Measurements from ENCODE around the gene KRT4. TPM values are rescaled to one million over a fixed set of nuclear protein-coding genes. Genes with fewer than 3 reads are reported as not detected.

KRT4 gene
- polyA plus RNA-seq, 1 donor from 2014 or later, result not detected

- no peak for TF ChIP-seq SMC3 (conservative IDR thresholded peaks at IDR 0.05; ENCODE audit: poor library complexity)
- TF ChIP-seq POLR2AphosphoS5 (IDR thresholded peaks at IDR 0.05), result no peak
- no peak for TF ChIP-seq REST (IDR thresholded peaks at IDR 0.05; ENCODE audit: borderline replicate concordance)
- TF ChIP-seq RAD21 (conservative IDR thresholded peaks at IDR 0.05), result no peak
- TF ChIP-seq MXI1 (conservative IDR thresholded peaks at IDR 0.05; ENCODE audit: poor library complexity, severe bottlenecking), result no peak
- TF ChIP-seq TAF1 (IDR thresholded peaks at IDR 0.05; ENCODE audit: low read depth), result no peak
- TF ChIP-seq EP300 (conservative IDR thresholded peaks at IDR 0.05; ENCODE audit: poor library complexity, severe bottlenecking), result no peak
- TF ChIP-seq CTCF (IDR thresholded peaks at IDR 0.05; ENCODE audit: poor library complexity, severe bottlenecking), result no peak
- no peak overlapping the region for H3K27ac ChIP-seq (ENCODE audit: low read length)
- H3K36me3 ChIP-seq (ENCODE audit: insufficient read depth, low read length), result no peaks in the 10 kb centered on the region
These were observed 1.9 kb downstream of the KRT4 start for GRCh38 chr12:52812073-52812400.

GRCh38 chr12:52811191-52812072 is 2.5 kb downstream of the KRT4 start:
- TF ChIP-seq EP300 (conservative IDR thresholded peaks at IDR 0.05; ENCODE audit: poor library complexity, severe bottlenecking), result no peak
- TF ChIP-seq SMC3 (conservative IDR thresholded peaks at IDR 0.05; ENCODE audit: poor library complexity), result no peak
- TF ChIP-seq EZH2 (IDR thresholded peaks at IDR 0.05; ENCODE audit: borderline replicate concordance, insufficient read depth, low read length, poor library complexity, severe bottlenecking), result no peak
- no peak for TF ChIP-seq RAD21 (conservative IDR thresholded peaks at IDR 0.05)
- TF ChIP-seq REST (IDR thresholded peaks at IDR 0.05; ENCODE audit: borderline replicate concordance), result no peak
- no peak for TF ChIP-seq POLR2AphosphoS5 (IDR thresholded peaks at IDR 0.05)
- no peak for TF ChIP-seq TAF1 (IDR thresholded peaks at IDR 0.05; ENCODE audit: low read depth)
- no peak for TF ChIP-seq CTCF (IDR thresholded peaks at IDR 0.05; ENCODE audit: poor library complexity, severe bottlenecking)
- TF ChIP-seq MXI1 (conservative IDR thresholded peaks at IDR 0.05; ENCODE audit: poor library complexity, severe bottlenecking), result no peak
- Histone ChIP-seq H3F3A (ENCODE audit: insufficient read depth, low read length, poor library complexity, severe bottlenecking) (no peaks in the 10 kb centered on the region), H3K9me2 (ENCODE audit: insufficient read depth, low read length) (no peaks in the 10 kb centered on the region), H4K20me1 (ENCODE audit: insufficient read depth) (no peaks in the 10 kb centered on the region), H3K27ac (ENCODE audit: low read length) (no peak overlapping the region), H3K36me3 (ENCODE audit: insufficient read depth, low read length) (no peaks in the 10 kb centered on the region), H3K4me3 (ENCODE audit: low read length) (no peak overlapping the region), H2AFZ (ENCODE audit: low read depth, low read length) (no peak overlapping the region), H3K27me3 (ENCODE audit: insufficient read depth, low read depth, low read length) (no peaks in the 10 kb centered on the region), H3K9me3 (ENCODE audit: low read length) (no peaks in the 10 kb centered on the region), H3K79me2 (replicated peaks; ENCODE audit: insufficient read depth, low read length) (no peaks in the 10 kb centered on the region), H3K4me2 (ENCODE audit: low read length) (no peak overlapping the region), H3K9ac (ENCODE audit: low read length) (no peak overlapping the region)

More at GRCh38 chr12:52812073-52812400, 1.9 kb downstream of the KRT4 start:
- H3K9me3 ChIP-seq (ENCODE audit: low read length), result no peaks in the 10 kb centered on the region
- no peak overlapping the region for H3K4me2 ChIP-seq (ENCODE audit: low read length)
- no peaks in the 10 kb centered on the region for H4K20me1 ChIP-seq (ENCODE audit: insufficient read depth)
- no peak overlapping the region for H3K4me3 ChIP-seq (ENCODE audit: low read length)
- H3F3A ChIP-seq (ENCODE audit: insufficient read depth, low read length, poor library complexity, severe bottlenecking), result no peaks in the 10 kb centered on the region
- no peak overlapping the region for H3K9ac ChIP-seq (ENCODE audit: low read length)
- H3K79me2 ChIP-seq (replicated peaks; ENCODE audit: insufficient read depth, low read length), result no peaks in the 10 kb centered on the region
- no peak overlapping the region for H2AFZ ChIP-seq (ENCODE audit: low read depth, low read length)
- no peaks in the 10 kb centered on the region for H3K27me3 ChIP-seq (ENCODE audit: insufficient read depth, low read depth, low read length)
- H3K9me2 ChIP-seq (ENCODE audit: insufficient read depth, low read length), result no peaks in the 10 kb centered on the region

Data from neural cell (in vitro differentiated cells).